ENCODE data around the gene LRP1B. TPM values are rescaled to one million over a fixed set of nuclear protein-coding genes. Genes with fewer than 3 reads are reported as not detected.

Gene LRP1B
- total and polyA plus RNA-seq, 2 of the 8 experiments (the other 6 are each of a cell fraction or from before 2014, with no cell fraction given), result 0.03 TPM; not detected in 1

GRCh38 chr2:141075753-141076152 is 1055.1 kb downstream of the LRP1B start:
- Histone ChIP-seq H3K36me3 (ENCODE audit: control insufficient read depth in 2 of 4, insufficient read depth in 4 of 4, low read length in 3 of 4) (no peaks in the 10 kb centered on the region), H3K9me3 (ENCODE audit: insufficient read depth in 2 of 2, low read depth in 1 of 2, low read length in 1 of 2) (no peaks in the 10 kb centered on the region), H3K9ac (replicated peaks in 1 of 4; ENCODE audit: extremely low read depth in 1 of 4, low read depth in 3 of 4, low read length in 3 of 4) (no peak overlapping the region), H3K18ac (ENCODE audit: extremely low read depth, low read length) (no peak overlapping the region), H3K23ac (ENCODE audit: insufficient read length) (no peak overlapping the region), H2BK12ac (ENCODE audit: low read depth, low read length) (no peak overlapping the region), H4K8ac (ENCODE audit: extremely low read depth, insufficient read depth, low read length) (no peak overlapping the region), H4K20me1 (replicated peaks in 1 of 2; ENCODE audit: control insufficient read depth in 1 of 2, insufficient read depth in 2 of 2, low read length in 2 of 2) (no peaks in the 10 kb centered on the region), H3K27ac (ENCODE audit: low read depth, low read length) (no peak overlapping the region), H2AK5ac (ENCODE audit: low read depth, low read length) (no peak overlapping the region), H3K79me2 (ENCODE audit: control insufficient read depth in 1 of 2, insufficient read depth in 2 of 2, low read length in 2 of 2) (no peaks in the 10 kb centered on the region), H3K56ac (replicated peaks; ENCODE audit: insufficient read length, low read depth, low read length) (no peak overlapping the region), H2AFZ (ENCODE audit: low read length) (no peak overlapping the region), H3K79me1 (ENCODE audit: low read depth, low read length) (no peaks in the 10 kb centered on the region), H3K23me2 (ENCODE audit: low read depth, low read length) (no peaks in the 10 kb centered on the region), H3K4me3 (ENCODE audit: extremely low read depth in 1 of 4, insufficient read depth in 2 of 4, low read depth in 3 of 4, low read length in 4 of 4) (no peak overlapping the region), H2BK5ac (ENCODE audit: low read depth, low read length) (no peak overlapping the region), H4K91ac (replicated peaks; ENCODE audit: insufficient read length, low read length) (no peak overlapping the region), H3K4me1 (replicated peaks in 1 of 4; ENCODE audit: control insufficient read depth in 3 of 4, insufficient read depth in 4 of 4, low read length in 3 of 4) (0 out of 7 replicates have a peak, but pooled peaks cover 0 to 2% (median 0%) of the 10 kb centered on the region in 4 experiments), H3K27me3 (replicated peaks in 1 of 4; ENCODE audit: control insufficient read depth in 3 of 4, extremely low read depth in 1 of 4, insufficient read depth in 3 of 4, low read length in 3 of 4) (no peaks in the 10 kb centered on the region), H4K5ac (ENCODE audit: insufficient read length, low read depth, low read length) (no peak overlapping the region), H2BK15ac (ENCODE audit: low read length) (no peak overlapping the region), H3K14ac (ENCODE audit: insufficient read length) (no peak overlapping the region), H3K4ac (replicated peaks; ENCODE audit: insufficient read length, low read depth, low read length) (no peak overlapping the region), H3K4me2 (ENCODE audit: insufficient read depth in 1 of 2, low read depth in 2 of 2, low read length in 2 of 2) (no peak overlapping the region), H2BK120ac (replicated peaks; ENCODE audit: low read depth, low read length) (no peak overlapping the region), H2BK20ac (ENCODE audit: low read length) (no peak overlapping the region)
- FAIRE-seq, result no peak
- ChIA-PET CTCF (ENCODE audit: partially characterized antibody) (no interaction called here), POLR2A (ENCODE audit: partially characterized antibody) (no interaction called here)
- no peak for DNase-seq (ENCODE audit: low read depth in 1 of 2, low spot score in 2 of 2)
- TF ChIP-seq BRCA1 (IDR thresholded peaks at IDR 0.05; ENCODE audit: low read depth, low read length), result no peak
- no peak for TF ChIP-seq SIX5 (IDR thresholded peaks at IDR 0.05; ENCODE audit: low read depth, low read length)
- TF ChIP-seq CTBP2 (IDR thresholded peaks at IDR 0.05; ENCODE audit: borderline replicate concordance, insufficient read depth, insufficient read length, low read length), result no peak
- TF ChIP-seq EGR1 (IDR thresholded peaks at IDR 0.05; ENCODE audit: borderline replicate concordance, low read depth, low read length), result no peak
- TF ChIP-seq ZNF274 (IDR thresholded peaks at IDR 0.05; ENCODE audit: borderline replicate concordance, extremely low read depth, low read length), result no peak
- TF ChIP-seq SIRT6 (IDR thresholded peaks at IDR 0.05; ENCODE audit: low read length), result no peak
- no peak for TF ChIP-seq POLR2AphosphoS5 (IDR thresholded peaks at IDR 0.05; ENCODE audit: low read depth, low read length)
- TF ChIP-seq GABPA (IDR thresholded peaks at IDR 0.05; ENCODE audit: borderline replicate concordance, insufficient read depth, low read length), result no peak
- TF ChIP-seq TCF12 (IDR thresholded peaks at IDR 0.05; ENCODE audit: low read depth, low read length), result no peak
- no peak for TF ChIP-seq PHF8 (conservative IDR thresholded peaks at IDR 0.05; ENCODE audit: low read depth, low read length)
- no peak for TF ChIP-seq HDAC2 (IDR thresholded peaks at IDR 0.05; ENCODE audit: borderline replicate concordance in 1 of 2, low read depth in 2 of 2, low read length in 2 of 2)
- no peak for TF ChIP-seq NRF1 (IDR thresholded peaks at IDR 0.05; ENCODE audit: low read depth, low read length)
- no peak for TF ChIP-seq TAF7 (optimal IDR thresholded peaks at IDR 0.05; ENCODE audit: borderline replicate concordance, low read depth, low read length)
- TF ChIP-seq NANOG (IDR thresholded peaks at IDR 0.05; ENCODE audit: insufficient read depth, low read depth, low read length, poor library complexity, severe bottlenecking), result no peak

Data from H1 (cell line).